Measurements from ENCODE around the gene GOLT1B. TPM values are rescaled to one million over a fixed set of nuclear protein-coding genes. Genes with fewer than 3 reads are reported as not detected.
"Not testable (repeated sequence)": the region's sequence is repeated elsewhere in the genome, so short reads cannot be mapped to it uniquely, and the experiment has no call there.

Gene GOLT1B
- 23.6 and 25.9 TPM in 2 replicates for total RNA-seq

- Mint-ChIP-seq H3K36me3 (ENCODE audit: low read depth) (peaks cover 30% of the 10 kb centered on the region), H3K4me3 (no peak within 1 kb of the TSS), H3K4me1 (peaks cover 41% of the 10 kb centered on the region), H3K9me3 (no peaks in the 10 kb centered on the region), H3K27me3 (no peaks in the 10 kb centered on the region), H3K27ac (no peak within 1 kb of the TSS)
- ChIA-PET POLR2A (interaction anchor here (0.8 to 2.7 kb wide), 10 partner anchors 8 to 1043 kb away, joined by 3 to 36 read pairs (median 6); partner anchors contain the start of genes C2CD5, LDHB and PYROXD1), CTCF (interaction anchor here (1.1 kb wide), 2 partner anchors 175 to 179 kb away, joined by 3 to 4 read pairs; no protein-coding TSS in a partner anchor)
- DNase-seq (peak; percentile 71), ATAC-seq (ENCODE audit: low read depth) (peak; percentile 95)
- intact Hi-C loops (cut with micrococcal nuclease), result loop anchor here (1.0 to 5.0 kb wide), 9 partner anchors 8 to 1126 kb away; partner anchors contain the start of genes C2CD5, CMAS, ETNK1 and LDHB
- TF ChIP-seq CTCF (IDR thresholded peaks at IDR 0.05), result no peak
Observed at GRCh38 chr12:21501258-21502163, at the start of gene GOLT1B, which contains the start of gene RECQL. Gene GOLT1B (plus strand): TSS chr12:21501789. CDS start chr12:21501924, 135 bp downstream. Gene RECQL (minus strand): TSS chr12:21501635. CDS start chr12:21499570, 2,065 bp downstream.

- CTCF ChIA-PET, result no interaction called here
- no peak overlapping the region for H3K4me3 Mint-ChIP-seq
- H3K27me3 Mint-ChIP-seq, result no peaks in the 10 kb centered on the region
- intact Hi-C loops (cut with micrococcal nuclease), result loop anchor here (5.0 kb wide), 1 partner anchor 34 kb away; no protein-coding TSS in a partner anchor
- ATAC-seq (ENCODE audit: low read depth) (no peak), DNase-seq (no peak)
- H3K27ac Mint-ChIP-seq, result no peak overlapping the region
- H3K36me3 Mint-ChIP-seq (ENCODE audit: low read depth), result peaks cover 69% of the 10 kb centered on the region
- H3K4me1 Mint-ChIP-seq, result no peaks in the 10 kb centered on the region
- TF ChIP-seq CTCF (IDR thresholded peaks at IDR 0.05), result no peak
- no peaks in the 10 kb centered on the region for H3K9me3 Mint-ChIP-seq
- POLR2A ChIA-PET, result no interaction called here
Observed at GRCh38 chr12:21453312-21453852, 48.2 kb upstream of the GOLT1B start.

GRCh38 chr12:21456291-21456780 lies 45.3 kb upstream of the GOLT1B start:
- no peaks in the 10 kb centered on the region for H3K4me1 Mint-ChIP-seq
- no peak for TF ChIP-seq CTCF (IDR thresholded peaks at IDR 0.05)
- intact Hi-C loops (cut with micrococcal nuclease), result no loop called here

GRCh38 chr12:21459474-21459873 lies 42.1 kb upstream of the GOLT1B start:
- intact Hi-C loops (cut with micrococcal nuclease), result no loop called here
- ChIA-PET POLR2A (no interaction called here), CTCF (no interaction called here)
- Mint-ChIP-seq H3K4me3 (no peak overlapping the region), H3K27me3 (no peaks in the 10 kb centered on the region), H3K27ac (no peak overlapping the region), H3K36me3 (ENCODE audit: low read depth) (peaks cover 75% of the 10 kb centered on the region), H3K9me3 (no peaks in the 10 kb centered on the region), H3K4me1 (no peaks in the 10 kb centered on the region)
- DNase-seq (no peak), ATAC-seq (ENCODE audit: low read depth) (no peak)
- no peak for TF ChIP-seq CTCF (IDR thresholded peaks at IDR 0.05)

More at GRCh38 chr12:21456291-21456780, 45.3 kb upstream of the GOLT1B start:
- no peak overlapping the region for H3K4me3 Mint-ChIP-seq
- no peak overlapping the region for H3K27ac Mint-ChIP-seq
- H3K27me3 Mint-ChIP-seq, result no peaks in the 10 kb centered on the region
- ATAC-seq (ENCODE audit: low read depth) (no peak), DNase-seq (no peak)
- H3K9me3 Mint-ChIP-seq, result no peaks in the 10 kb centered on the region
- POLR2A ChIA-PET, result no interaction called here
- CTCF ChIA-PET, result no interaction called here
- peaks cover 64% of the 10 kb centered on the region for H3K36me3 Mint-ChIP-seq (ENCODE audit: low read depth)

- POLR2A ChIA-PET, CTCF ChIA-PET: not testable (repeated sequence)
Observed at GRCh38 chr12:21467334-21467733, 34.3 kb upstream of the GOLT1B start.

More at GRCh38 chr12:21467334-21467733, 34.3 kb upstream of the GOLT1B start:
- H3K27ac Mint-ChIP-seq; H3K27me3 Mint-ChIP-seq; H3K4me3 Mint-ChIP-seq; intact Hi-C loops (cut with micrococcal nuclease); H3K4me1 Mint-ChIP-seq; H3K9me3 Mint-ChIP-seq; DNase-seq; ATAC-seq (ENCODE audit: low read depth): not testable (repeated sequence)
- peaks cover 69% of the 10 kb centered on the region for H3K36me3 Mint-ChIP-seq (ENCODE audit: low read depth)
